ENCODE results near the gene COL2A1. TPM values are rescaled to one million over a fixed set of nuclear protein-coding genes. Genes with fewer than 3 reads are reported as not detected.

Gene COL2A1
- total and polyA plus RNA-seq, 9 of the 15 experiments (the other 6 are each of a cell fraction or from before 2014, with no cell fraction given), result 0.46 TPM; not detected in 8

DNA sequence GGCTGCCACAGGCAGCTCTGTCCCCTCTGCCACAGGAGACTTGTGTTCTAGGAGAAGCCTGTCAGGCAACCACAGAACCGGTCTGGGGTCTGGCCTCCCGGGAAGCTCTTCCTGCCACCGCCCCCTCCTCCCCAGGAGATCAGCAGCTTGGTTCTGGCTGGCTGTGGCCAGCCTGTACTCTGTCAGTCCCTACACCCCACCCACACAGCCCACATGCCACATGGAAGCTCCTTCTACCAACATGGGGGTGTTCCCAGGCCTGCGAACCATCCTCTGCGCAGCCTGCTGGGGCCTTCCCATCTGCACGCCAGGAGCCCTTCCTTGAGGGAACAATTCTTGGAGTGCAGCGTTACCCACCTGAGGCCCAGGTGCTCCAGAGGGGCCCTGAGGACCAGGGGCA, 24.1 kb downstream of the COL2A1 start:
- ChIA-PET CTCF (ENCODE audit: low intra/inter-chr PET ratio) (no interaction called here), POLR2A (interaction anchor here (0.7 to 1.1 kb wide), 4 partner anchors 13 to 565 kb away, joined by 3 to 4 read pairs (median 4); no protein-coding TSS in a partner anchor)
- peaks cover 7% of the 10 kb centered on the region; the same call in 1 of the 2 replicates for H4K20me1 ChIP-seq (replicated peaks; ENCODE audit: control insufficient read depth, insufficient read depth, low read length)
- 19% methylated on average over 6 of the region's 7 CpGs for WGBS (ENCODE audit: insufficient coverage, low coverage, missing lambda C conversion rate)
- no TSS peak for BruUV-seq (replicated peaks)
- TF ChIP-seq TBL1XR1 (IDR thresholded peaks at IDR 0.05; ENCODE audit: low read length in 2 of 2) (no peak), KLF10 (CRISPR knock-in tag; IDR thresholded peaks at IDR 0.05) (no peak), RAD51 (IDR thresholded peaks at IDR 0.05; ENCODE audit: borderline replicate concordance, low read depth) (no peak), MTA2 (IDR thresholded peaks at IDR 0.05; ENCODE audit: low read depth) (no peak), ZBTB7A (IDR thresholded peaks at IDR 0.05; ENCODE audit: borderline replicate concordance, control insufficient read depth, low read depth, low read length) (no peak), HMG20B (CRISPR knock-in tag; IDR thresholded peaks at IDR 0.05) (no peak), ATF6 (CRISPR knock-in tag; IDR thresholded peaks at IDR 0.05) (no peak), DLX4 (CRISPR knock-in tag; IDR thresholded peaks at IDR 0.05) (no peak)
- TF ChIP-seq, protein P1, sequence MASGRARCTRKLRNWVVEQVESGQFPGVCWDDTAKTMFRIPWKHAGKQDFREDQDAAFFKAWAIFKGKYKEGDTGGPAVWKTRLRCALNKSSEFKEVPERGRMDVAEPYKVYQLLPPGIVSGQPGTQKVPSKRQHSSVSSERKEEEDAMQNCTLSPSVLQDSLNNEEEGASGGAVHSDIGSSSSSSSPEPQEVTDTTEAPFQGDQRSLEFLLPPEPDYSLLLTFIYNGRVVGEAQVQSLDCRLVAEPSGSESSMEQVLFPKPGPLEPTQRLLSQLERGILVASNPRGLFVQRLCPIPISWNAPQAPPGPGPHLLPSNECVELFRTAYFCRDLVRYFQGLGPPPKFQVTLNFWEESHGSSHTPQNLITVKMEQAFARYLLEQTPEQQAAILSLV (tag; IDR thresholded peaks at IDR 0.05), result no peak
- TF ChIP-seq, protein P2, sequence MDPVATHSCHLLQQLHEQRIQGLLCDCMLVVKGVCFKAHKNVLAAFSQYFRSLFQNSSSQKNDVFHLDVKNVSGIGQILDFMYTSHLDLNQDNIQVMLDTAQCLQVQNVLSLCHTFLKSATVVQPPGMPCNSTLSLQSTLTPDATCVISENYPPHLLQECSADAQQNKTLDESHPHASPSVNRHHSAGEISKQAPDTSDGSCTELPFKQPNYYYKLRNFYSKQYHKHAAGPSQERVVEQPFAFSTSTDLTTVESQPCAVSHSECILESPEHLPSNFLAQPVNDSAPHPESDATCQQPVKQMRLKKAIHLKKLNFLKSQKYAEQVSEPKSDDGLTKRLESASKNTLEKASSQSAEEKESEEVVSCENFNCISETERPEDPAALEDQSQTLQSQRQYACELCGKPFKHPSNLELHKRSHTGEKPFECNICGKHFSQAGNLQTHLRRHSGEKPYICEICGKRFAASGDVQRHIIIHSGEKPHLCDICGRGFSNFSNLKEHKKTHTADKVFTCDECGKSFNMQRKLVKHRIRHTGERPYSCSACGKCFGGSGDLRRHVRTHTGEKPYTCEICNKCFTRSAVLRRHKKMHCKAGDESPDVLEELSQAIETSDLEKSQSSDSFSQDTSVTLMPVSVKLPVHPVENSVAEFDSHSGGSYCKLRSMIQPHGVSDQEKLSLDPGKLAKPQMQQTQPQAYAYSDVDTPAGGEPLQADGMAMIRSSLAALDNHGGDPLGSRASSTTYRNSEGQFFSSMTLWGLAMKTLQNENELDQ (CRISPR knock-in tag; IDR thresholded peaks at IDR 0.05; ENCODE audit: borderline replicate concordance), result no peak
- H3K27ac ChIP-seq (ENCODE audit: extremely low read depth, low read depth, low read length), result no peak overlapping the region
- no peaks in the 10 kb centered on the region for H3K79me2 ChIP-seq (ENCODE audit: control insufficient read depth, insufficient read depth, low read length)
- H3K9me1 ChIP-seq (ENCODE audit: control insufficient read depth, insufficient read depth, low read length), result peaks cover 3% of the 10 kb centered on the region
- ATAC-seq, result no peak
- no peaks in the 10 kb centered on the region for H3K36me3 ChIP-seq (ENCODE audit: control insufficient read depth, insufficient read depth, low read length)
- intact Hi-C loops (cut with micrococcal nuclease) (no loop called here), in situ Hi-C loops (cut with MboI) (no loop called here)
- H3K4me3 ChIP-seq, result no peak overlapping the region
- peaks cover 28 to 98% of the 10 kb centered on the region in 2 experiments for H3K27me3 ChIP-seq (ENCODE audit: control insufficient read depth in 2 of 2, insufficient read depth in 2 of 2, low read length in 2 of 2)
- DNase-seq (ENCODE audit: extremely low read depth in 1 of 4, low spot score in 3 of 4), result no peak
- no peaks in the 10 kb centered on the region for H3K9me3 ChIP-seq (replicated peaks; ENCODE audit: control insufficient read depth, insufficient read depth, low read depth, low read length)
- H2AFZ ChIP-seq (ENCODE audit: low read depth, low read length), result no peak overlapping the region
- peaks cover 0 to 16% of the 10 kb centered on the region in 2 experiments; a peak in 2 of 5 replicates for H3K4me1 ChIP-seq (replicated peaks in 1 of 2; ENCODE audit: control insufficient read depth in 2 of 2, insufficient read depth in 2 of 2, low read length in 2 of 2)
- H3K9ac ChIP-seq (ENCODE audit: insufficient read depth in 1 of 2, low read depth in 2 of 2, low read length in 2 of 2), result no peak overlapping the region
- H3K4me2 ChIP-seq (ENCODE audit: insufficient read depth, low read length), result no peak overlapping the region
- FAIRE-seq, result no peak
